ENCODE measurements around the gene C6orf52.

The C6orf52 gene

DNA sequence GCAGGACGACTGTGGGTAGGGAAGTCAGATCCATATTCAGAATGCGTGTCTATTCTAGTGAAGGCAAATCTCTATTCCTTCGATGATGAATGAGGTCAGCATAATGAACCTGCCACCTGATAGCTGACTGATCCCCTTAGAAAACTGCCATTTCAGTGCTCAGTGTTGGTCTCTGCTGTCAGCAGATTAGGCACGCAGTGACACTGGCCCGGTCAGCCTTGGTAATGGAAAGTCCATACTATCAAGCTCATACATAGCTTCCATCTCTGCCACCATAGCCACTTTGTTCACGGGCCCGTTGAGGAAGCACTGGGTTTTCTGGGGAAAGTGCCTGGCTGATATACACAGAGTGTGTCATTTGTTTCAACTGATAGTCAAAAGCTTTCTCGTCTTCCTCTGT, 54.0 kb downstream of the C6orf52 start:
- Histone ChIP-seq H3K36me3 (no peaks in the 10 kb centered on the region), H3K27ac (no peak overlapping the region), H3K4me1 (ENCODE audit: control insufficient read depth in 1 of 2, insufficient read depth in 1 of 2, low read depth in 1 of 2, low read length in 1 of 2) (peaks cover 21 to 24% of the 10 kb centered on the region in 2 experiments), H3K27me3 (peaks cover 18% of the 10 kb centered on the region), H3K4me3 (ENCODE audit: low read depth in 1 of 2, low read length in 1 of 2) (no peak overlapping the region), H3K9me3 (no peaks in the 10 kb centered on the region)
- no peak for TF ChIP-seq CTCF (IDR thresholded peaks at IDR 0.05)

- Histone ChIP-seq H3K27ac (no peak overlapping the region), H3K27me3 (no peaks in the 10 kb centered on the region), H3K4me3 (ENCODE audit: low read depth in 1 of 2, low read length in 1 of 2) (no peak overlapping the region), H3K4me1 (ENCODE audit: control insufficient read depth in 1 of 2, insufficient read depth in 1 of 2, low read depth in 1 of 2, low read length in 1 of 2) (peaks cover 3 to 6% of the 10 kb centered on the region in 2 experiments), H3K36me3 (no peaks in the 10 kb centered on the region), H3K9me3 (no peaks in the 10 kb centered on the region)
- no peak for TF ChIP-seq CTCF (IDR thresholded peaks at IDR 0.05)
Measured at GRCh38 chr6:10633216-10633615, 61.2 kb downstream of the C6orf52 start.

GRCh38 chr6:10630178-10630577, 64.2 kb downstream of the C6orf52 start:
- no peaks in the 10 kb centered on the region for H3K36me3 ChIP-seq
- H3K27ac ChIP-seq = no peak overlapping the region
- H3K4me1 ChIP-seq (ENCODE audit: control insufficient read depth in 1 of 2, insufficient read depth in 1 of 2, low read depth in 1 of 2, low read length in 1 of 2) = peaks cover 3 to 6% of the 10 kb centered on the region in 2 experiments
- no peaks in the 10 kb centered on the region for H3K9me3 ChIP-seq
- no peaks in the 10 kb centered on the region for H3K27me3 ChIP-seq
- H3K4me3 ChIP-seq (ENCODE audit: low read depth in 1 of 2, low read length in 1 of 2) = no peak overlapping the region
- TF ChIP-seq CTCF (IDR thresholded peaks at IDR 0.05) = no peak

DNA sequence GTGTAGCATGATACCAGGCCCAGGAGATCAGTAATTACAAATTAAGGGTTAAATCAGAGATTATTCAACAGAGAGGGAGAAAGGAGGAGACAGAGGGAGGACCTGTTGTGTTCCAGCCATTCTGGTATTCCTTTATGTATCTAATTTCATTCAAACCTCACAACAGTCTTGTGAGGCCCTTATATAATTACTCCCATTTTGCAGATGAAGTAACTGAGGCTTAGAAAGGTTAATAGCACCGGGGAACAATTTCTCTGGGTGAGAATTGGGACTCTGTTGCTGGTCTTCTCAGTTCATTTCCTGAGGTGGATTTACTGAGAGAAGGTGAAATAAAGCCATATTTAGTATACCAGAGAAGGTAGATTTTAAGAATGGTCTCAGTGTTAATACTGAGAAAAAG, 66.6 kb downstream of the C6orf52 start:
- no peak for TF ChIP-seq CTCF (IDR thresholded peaks at IDR 0.05)
- Histone ChIP-seq H3K27me3 (no peaks in the 10 kb centered on the region), H3K36me3 (no peaks in the 10 kb centered on the region), H3K9me3 (no peaks in the 10 kb centered on the region), H3K27ac (no peak overlapping the region), H3K4me1 (ENCODE audit: control insufficient read depth in 1 of 2, insufficient read depth in 1 of 2, low read depth in 1 of 2, low read length in 1 of 2) (no peaks in the 10 kb centered on the region), H3K4me3 (ENCODE audit: low read depth in 1 of 2, low read length in 1 of 2) (no peak overlapping the region)

DNA sequence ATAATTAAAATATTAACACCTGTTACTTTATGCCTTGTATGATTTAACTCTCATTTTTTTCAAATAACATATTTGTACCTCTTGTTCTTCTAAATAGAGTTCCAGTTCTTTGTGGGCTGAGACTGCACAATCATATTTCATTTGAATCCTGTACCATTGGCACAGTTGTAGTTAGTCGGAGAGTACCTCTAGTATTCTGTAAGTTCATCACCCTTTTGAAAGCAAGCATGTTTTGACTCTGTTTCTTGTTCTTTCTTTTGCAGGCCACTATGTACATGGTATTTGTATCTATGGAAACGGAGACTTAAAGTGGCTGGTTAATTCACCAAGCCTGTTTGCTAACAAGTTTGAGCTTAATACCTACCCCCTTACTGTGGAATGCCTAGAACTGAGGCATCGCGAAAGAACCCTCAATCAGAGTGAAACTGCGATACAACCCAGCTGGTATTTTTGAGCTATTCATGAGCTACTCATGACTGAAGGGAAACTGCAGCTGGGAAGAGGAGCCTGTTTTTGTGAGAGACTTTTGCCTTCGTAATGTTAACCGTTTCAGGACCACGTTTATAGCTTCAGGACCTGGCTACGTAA, 68.2 kb downstream of the C6orf52 start:
- Histone ChIP-seq H3K27me3 (no peaks in the 10 kb centered on the region), H3K4me3 (ENCODE audit: low read depth in 1 of 2, low read length in 1 of 2) (no peak overlapping the region), H3K9me3 (no peaks in the 10 kb centered on the region), H3K36me3 (no peaks in the 10 kb centered on the region), H3K4me1 (ENCODE audit: control insufficient read depth in 1 of 2, insufficient read depth in 1 of 2, low read depth in 1 of 2, low read length in 1 of 2) (no peaks in the 10 kb centered on the region), H3K27ac (no peak overlapping the region)
- TF ChIP-seq CTCF (IDR thresholded peaks at IDR 0.05) = no peak

GRCh38 chr6:10624836-10625235, 69.6 kb downstream of the C6orf52 start:
- no peaks in the 10 kb centered on the region for H3K36me3 ChIP-seq
- H3K4me3 ChIP-seq (ENCODE audit: low read depth in 1 of 2, low read length in 1 of 2) = no peak overlapping the region
- H3K27ac ChIP-seq = no peak overlapping the region
- no peaks in the 10 kb centered on the region for H3K4me1 ChIP-seq (ENCODE audit: control insufficient read depth in 1 of 2, insufficient read depth in 1 of 2, low read depth in 1 of 2, low read length in 1 of 2)
- no peaks in the 10 kb centered on the region for H3K27me3 ChIP-seq
- H3K9me3 ChIP-seq = no peaks in the 10 kb centered on the region
- TF ChIP-seq CTCF (IDR thresholded peaks at IDR 0.05) = no peak
